ENCODE results near the gene SELL. TPM values are rescaled to one million over a fixed set of nuclear protein-coding genes. Genes with fewer than 3 reads are reported as not detected.

Gene SELL
- polyA plus RNA-seq, 1 of the 3 experiments (the other 2 are of a cell fraction): 0.58 TPM

DNA sequence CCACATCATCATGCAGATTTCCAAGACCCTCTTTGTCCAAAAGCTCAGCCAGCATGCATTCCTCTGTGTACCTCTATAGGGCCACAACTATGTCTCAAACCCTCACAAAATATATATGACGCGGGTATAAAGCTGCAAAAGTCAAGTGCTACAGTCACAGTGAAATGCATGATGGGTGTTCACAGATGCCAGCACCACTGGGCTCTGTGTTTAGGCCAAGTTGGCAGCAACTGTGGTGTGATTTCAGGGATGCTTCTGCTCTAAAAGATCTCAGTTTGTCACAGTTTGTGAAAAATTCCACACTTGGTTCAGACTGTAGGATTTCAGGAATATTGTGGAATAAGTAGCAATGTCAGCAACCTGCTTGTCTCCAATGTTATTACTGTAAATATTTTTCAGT lies 57.5 kb downstream of the SELL start:
- POLR2A ChIA-PET: no interaction called here
- WGBS (ENCODE audit: low lambda C conversion rate): 0% methylated on average over 2 of the region's 2 CpGs
- no peaks in the 10 kb centered on the region for H3F3A ChIP-seq (replicated peaks; ENCODE audit: insufficient read depth)
- no peaks in the 10 kb centered on the region for H3K79me2 ChIP-seq (ENCODE audit: insufficient read depth)
- TF ChIP-seq FOXJ3 (CRISPR knock-in tag; IDR thresholded peaks at IDR 0.05): no peak
- no peak for TF ChIP-seq REST (IDR thresholded peaks at IDR 0.05; ENCODE audit: low read depth, low read length)
- no peak for TF ChIP-seq ELF1 (IDR thresholded peaks at IDR 0.05)
- TF ChIP-seq, protein P1, sequence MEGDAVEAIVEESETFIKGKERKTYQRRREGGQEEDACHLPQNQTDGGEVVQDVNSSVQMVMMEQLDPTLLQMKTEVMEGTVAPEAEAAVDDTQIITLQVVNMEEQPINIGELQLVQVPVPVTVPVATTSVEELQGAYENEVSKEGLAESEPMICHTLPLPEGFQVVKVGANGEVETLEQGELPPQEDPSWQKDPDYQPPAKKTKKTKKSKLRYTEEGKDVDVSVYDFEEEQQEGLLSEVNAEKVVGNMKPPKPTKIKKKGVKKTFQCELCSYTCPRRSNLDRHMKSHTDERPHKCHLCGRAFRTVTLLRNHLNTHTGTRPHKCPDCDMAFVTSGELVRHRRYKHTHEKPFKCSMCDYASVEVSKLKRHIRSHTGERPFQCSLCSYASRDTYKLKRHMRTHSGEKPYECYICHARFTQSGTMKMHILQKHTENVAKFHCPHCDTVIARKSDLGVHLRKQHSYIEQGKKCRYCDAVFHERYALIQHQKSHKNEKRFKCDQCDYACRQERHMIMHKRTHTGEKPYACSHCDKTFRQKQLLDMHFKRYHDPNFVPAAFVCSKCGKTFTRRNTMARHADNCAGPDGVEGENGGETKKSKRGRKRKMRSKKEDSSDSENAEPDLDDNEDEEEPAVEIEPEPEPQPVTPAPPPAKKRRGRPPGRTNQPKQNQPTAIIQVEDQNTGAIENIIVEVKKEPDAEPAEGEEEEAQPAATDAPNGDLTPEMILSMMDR (IDR thresholded peaks at IDR 0.05): no peak
- TF ChIP-seq SIN3A (IDR thresholded peaks at IDR 0.05; ENCODE audit: borderline replicate concordance, low read depth, low read length): no peak
- TF ChIP-seq NFIC (IDR thresholded peaks at IDR 0.05; ENCODE audit: borderline replicate concordance): no peak
- TF ChIP-seq JUND (IDR thresholded peaks at IDR 0.05): no peak
- TF ChIP-seq GABPA (IDR thresholded peaks at IDR 0.05; ENCODE audit: low read depth): no peak
- TF ChIP-seq EP300 (IDR thresholded peaks at IDR 0.05; ENCODE audit: borderline replicate concordance in 1 of 2, low read depth in 1 of 2, low read length in 1 of 2): no peak
- no peaks in the 10 kb centered on the region for H3K36me3 ChIP-seq (replicated peaks in 1 of 2; ENCODE audit: control insufficient read depth in 1 of 2, insufficient read depth in 2 of 2, low read length in 1 of 2)
- H3K27ac ChIP-seq (ENCODE audit: low read depth in 2 of 2, low read length in 1 of 2): no peak overlapping the region
- no peak overlapping the region for H3K9ac ChIP-seq
- H3K9me3 ChIP-seq: no peaks in the 10 kb centered on the region
- no peak for DNase-seq
- H3K4me3 ChIP-seq (ENCODE audit: low read depth in 2 of 2, low read length in 1 of 2): no peak overlapping the region
- H3K4me1 ChIP-seq (ENCODE audit: control insufficient read depth in 1 of 2, insufficient read depth in 2 of 2, low read depth in 1 of 2, low read length in 1 of 2): no peaks in the 10 kb centered on the region
- CTCF ChIA-PET: no interaction called here
- peaks cover 26% of the 10 kb centered on the region for H3K27me3 ChIP-seq (ENCODE audit: insufficient read depth)
- H3K9me2 ChIP-seq: no peaks in the 10 kb centered on the region
- H2AFZ ChIP-seq (ENCODE audit: low read depth): no peak overlapping the region
- no peak overlapping the region for H3K4me2 ChIP-seq
- no peaks in the 10 kb centered on the region for H4K20me1 ChIP-seq (ENCODE audit: insufficient read depth)

GRCh38 chr1:169651035-169651434 lies 60.4 kb downstream of the SELL start:
- H3K4me2 ChIP-seq: no peak overlapping the region
- ChIA-PET POLR2A (no interaction called here), CTCF (no interaction called here)
- H4K20me1 ChIP-seq (ENCODE audit: insufficient read depth): no peaks in the 10 kb centered on the region
- H3K9me3 ChIP-seq: no peaks in the 10 kb centered on the region
- WGBS (ENCODE audit: low lambda C conversion rate): 4% methylated on average over 2 of the region's 2 CpGs
- no peaks in the 10 kb centered on the region for H3F3A ChIP-seq (replicated peaks; ENCODE audit: insufficient read depth)
- no peak overlapping the region for H3K9ac ChIP-seq
- H3K27me3 ChIP-seq (ENCODE audit: insufficient read depth): peaks cover 15% of the 10 kb centered on the region
- no peak overlapping the region for H3K4me3 ChIP-seq (ENCODE audit: low read depth in 2 of 2, low read length in 1 of 2)
- H3K79me2 ChIP-seq (ENCODE audit: insufficient read depth): no peaks in the 10 kb centered on the region
- no peaks in the 10 kb centered on the region for H3K36me3 ChIP-seq (replicated peaks in 1 of 2; ENCODE audit: control insufficient read depth in 1 of 2, insufficient read depth in 2 of 2, low read length in 1 of 2)
- no peak overlapping the region for H3K27ac ChIP-seq (ENCODE audit: low read depth in 2 of 2, low read length in 1 of 2)
- no peaks in the 10 kb centered on the region for H3K9me2 ChIP-seq
- no peak for DNase-seq
- TF ChIP-seq, protein P2, sequence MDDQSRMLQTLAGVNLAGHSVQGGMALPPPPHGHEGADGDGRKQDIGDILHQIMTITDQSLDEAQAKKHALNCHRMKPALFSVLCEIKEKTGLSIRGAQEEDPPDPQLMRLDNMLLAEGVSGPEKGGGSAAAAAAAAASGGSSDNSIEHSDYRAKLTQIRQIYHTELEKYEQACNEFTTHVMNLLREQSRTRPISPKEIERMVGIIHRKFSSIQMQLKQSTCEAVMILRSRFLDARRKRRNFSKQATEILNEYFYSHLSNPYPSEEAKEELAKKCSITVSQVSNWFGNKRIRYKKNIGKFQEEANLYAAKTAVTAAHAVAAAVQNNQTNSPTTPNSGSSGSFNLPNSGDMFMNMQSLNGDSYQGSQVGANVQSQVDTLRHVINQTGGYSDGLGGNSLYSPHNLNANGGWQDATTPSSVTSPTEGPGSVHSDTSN (IDR thresholded peaks at IDR 0.05): no peak
- TF ChIP-seq, protein P1 (IDR thresholded peaks at IDR 0.05): no peak
- TF ChIP-seq MXI1 (IDR thresholded peaks at IDR 0.05; ENCODE audit: low read depth, low read length): no peak
- TF ChIP-seq FOXJ3 (CRISPR knock-in tag; IDR thresholded peaks at IDR 0.05): no peak
- no peak for TF ChIP-seq ELF1 (IDR thresholded peaks at IDR 0.05)
- TF ChIP-seq FOSL2 (IDR thresholded peaks at IDR 0.05; ENCODE audit: borderline replicate concordance, low read depth): no peak
- no peak for TF ChIP-seq EP300 (IDR thresholded peaks at IDR 0.05; ENCODE audit: borderline replicate concordance in 1 of 2, low read depth in 1 of 2, low read length in 1 of 2)
- TF ChIP-seq RXRA (IDR thresholded peaks at IDR 0.05; ENCODE audit: borderline replicate concordance, low read depth): no peak
- TF ChIP-seq FOXM1 (IDR thresholded peaks at IDR 0.05; ENCODE audit: low read depth): no peak
- H2AFZ ChIP-seq (ENCODE audit: low read depth): no peak overlapping the region
- no peaks in the 10 kb centered on the region for H3K4me1 ChIP-seq (ENCODE audit: control insufficient read depth in 1 of 2, insufficient read depth in 2 of 2, low read depth in 1 of 2, low read length in 1 of 2)
